Kidney epithelial cell (primary cell): Measurements from ENCODE around the gene SMC1A. TPM values are rescaled to one million over a fixed set of nuclear protein-coding genes. Genes with fewer than 3 reads are reported as not detected.
A peak's percentile ranks its signal among the peaks of the same experiment; 100 is the strongest.
"Not testable (repeated sequence)": the region's sequence is repeated elsewhere in the genome, so short reads cannot be mapped to it uniquely, and the experiment has no call there.

Source experiments
- DNase-seq: peaks from one replicate; pipeline ENCODE4 v3.0.0-alpha.2; 2010; ENCODE audit warnings: low read depth
- H3K27me3 ChIP-seq: 2 replicates; pipeline ENCODE4 v1.6.0; 2011; ENCODE audit warnings: low read length; ENCODE audit not compliant: control insufficient read depth, insufficient read depth
- H3K36me3 ChIP-seq: 2 replicates; pipeline ENCODE4 v1.5.1; 2011; ENCODE audit warnings: low read length; ENCODE audit not compliant: control insufficient read depth, insufficient read depth
- H3K4me3 ChIP-seq: 2 replicates; pipeline ENCODE4 v1.5.1; 2011; ENCODE audit warnings: low read depth, mild to moderate bottlenecking, control low read depth, low read length
- total RNA-seq: library from RNA; depleted of rRNA; stranded (reverse); fragments of >200 nt; gene quantifications from 2 replicates; pipeline ENCODE4 v1.2.3, GENCODE V29; 2015
- TF ChIP-seq, protein P1 (sequence below): IDR thresholded peaks from 2 replicates; pipeline ENCODE4 v1.5.1; 2011; ENCODE audit warnings: mild to moderate bottlenecking, moderate library complexity, low read length, control low read depth, inconsistent platforms; ENCODE audit not compliant: insufficient read depth, poor library complexity, severe bottlenecking

The SMC1A gene
- total RNA-seq, 1 donor from 2014 or later: 18.8 TPM

DNA sequence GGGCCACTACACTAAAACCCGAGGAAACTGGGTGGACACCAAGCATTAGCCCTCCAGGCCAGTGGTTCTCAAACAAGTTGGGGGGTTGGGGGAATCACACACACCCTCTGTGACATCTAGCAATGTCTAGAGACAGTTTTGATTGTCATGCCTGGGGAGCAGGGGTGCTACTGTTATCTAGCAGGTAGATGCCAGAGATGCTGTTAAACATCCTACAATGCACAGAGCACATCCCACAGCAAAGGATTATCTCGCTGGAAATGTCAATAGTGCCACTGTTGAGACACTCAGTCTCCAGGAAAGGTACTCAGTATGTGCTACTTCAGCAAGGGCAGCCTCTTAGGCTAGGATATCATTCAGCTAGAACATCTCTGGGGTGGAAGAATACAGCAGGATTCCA, 1.3 kb downstream of the SMC1A start:
- Histone ChIP-seq H3K36me3 (no peaks in the 10 kb centered on the region), H3K27me3 (no peaks in the 10 kb centered on the region), H3K4me3 (peak overlapping the region; percentile 96)
- TF ChIP-seq, protein P1, sequence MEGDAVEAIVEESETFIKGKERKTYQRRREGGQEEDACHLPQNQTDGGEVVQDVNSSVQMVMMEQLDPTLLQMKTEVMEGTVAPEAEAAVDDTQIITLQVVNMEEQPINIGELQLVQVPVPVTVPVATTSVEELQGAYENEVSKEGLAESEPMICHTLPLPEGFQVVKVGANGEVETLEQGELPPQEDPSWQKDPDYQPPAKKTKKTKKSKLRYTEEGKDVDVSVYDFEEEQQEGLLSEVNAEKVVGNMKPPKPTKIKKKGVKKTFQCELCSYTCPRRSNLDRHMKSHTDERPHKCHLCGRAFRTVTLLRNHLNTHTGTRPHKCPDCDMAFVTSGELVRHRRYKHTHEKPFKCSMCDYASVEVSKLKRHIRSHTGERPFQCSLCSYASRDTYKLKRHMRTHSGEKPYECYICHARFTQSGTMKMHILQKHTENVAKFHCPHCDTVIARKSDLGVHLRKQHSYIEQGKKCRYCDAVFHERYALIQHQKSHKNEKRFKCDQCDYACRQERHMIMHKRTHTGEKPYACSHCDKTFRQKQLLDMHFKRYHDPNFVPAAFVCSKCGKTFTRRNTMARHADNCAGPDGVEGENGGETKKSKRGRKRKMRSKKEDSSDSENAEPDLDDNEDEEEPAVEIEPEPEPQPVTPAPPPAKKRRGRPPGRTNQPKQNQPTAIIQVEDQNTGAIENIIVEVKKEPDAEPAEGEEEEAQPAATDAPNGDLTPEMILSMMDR: no peak
- DNase-seq: no peak

DNA sequence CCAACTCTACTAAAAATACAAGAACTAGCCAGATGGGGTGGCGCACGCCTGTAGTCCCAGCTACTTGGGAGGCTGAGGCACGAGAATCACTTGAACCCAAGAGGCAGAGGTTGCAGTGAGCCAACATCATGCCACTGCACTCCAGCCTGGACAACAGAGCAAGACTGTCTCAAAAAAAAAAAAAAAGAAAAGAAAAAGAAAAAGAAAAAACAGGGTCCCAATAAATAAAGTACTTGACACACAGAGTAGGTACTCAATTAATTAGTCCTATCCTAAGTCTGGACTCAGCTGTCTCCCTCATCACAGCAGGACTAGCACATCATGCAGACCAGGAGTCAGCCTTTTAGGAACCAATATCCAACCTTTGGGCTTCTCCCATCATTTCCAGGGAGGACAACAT, 2.1 kb downstream of the SMC1A start:
- H3K36me3 ChIP-seq, H3K4me3 ChIP-seq: not testable (repeated sequence)

DNA sequence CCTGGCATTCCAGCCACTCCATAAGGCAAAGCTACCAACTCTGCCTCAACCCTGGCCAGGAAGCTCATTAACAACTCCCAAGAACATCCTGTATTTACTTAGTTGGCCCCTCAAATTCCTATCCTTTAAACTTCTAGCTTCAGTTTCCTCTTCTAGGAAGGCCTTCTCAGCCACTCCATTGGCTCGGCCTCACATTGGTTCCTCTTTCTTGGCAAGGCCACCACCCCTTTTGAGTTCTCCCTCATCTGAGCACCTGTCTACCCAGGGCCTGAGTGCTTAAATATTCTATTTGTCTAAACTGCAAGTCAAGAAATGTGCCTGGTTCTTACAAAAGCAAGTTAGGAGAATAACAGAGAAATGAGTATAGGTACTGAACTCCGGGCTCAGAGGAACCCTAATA, 10.0 kb downstream of the SMC1A start:
- Histone ChIP-seq H3K36me3 (peaks cover 2% of the 10 kb centered on the region), H3K27me3 (no peaks in the 10 kb centered on the region), H3K4me3 (no peak overlapping the region)
- no peak for DNase-seq
- TF ChIP-seq, protein P1: no peak

More for the DNA sequence above, 2.1 kb downstream of the SMC1A start:
- H3K27me3 ChIP-seq, DNase-seq: not testable (repeated sequence)

DNA sequence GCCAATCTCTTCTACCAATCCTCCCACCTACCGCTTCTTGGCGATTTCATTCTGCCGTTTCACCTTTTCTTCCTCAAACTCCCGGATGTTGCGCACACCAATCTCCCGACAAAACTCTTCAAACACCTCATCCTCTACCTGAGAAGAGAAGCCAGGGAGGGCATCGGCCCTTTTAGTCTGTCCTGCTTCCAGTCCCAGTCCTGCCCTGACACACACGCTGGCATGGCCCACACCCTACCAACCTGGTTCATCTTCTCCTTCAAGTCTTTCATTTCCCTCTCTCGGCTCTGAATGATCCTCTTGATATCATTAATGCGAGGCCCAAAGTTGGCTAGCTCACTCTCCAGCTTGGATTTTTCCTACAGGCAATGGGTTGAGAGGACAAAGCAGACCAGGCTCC, 18.9 kb downstream of the SMC1A start:
- TF ChIP-seq, protein P1: no peak
- H3K36me3 ChIP-seq: no peaks in the 10 kb centered on the region
- no peak for DNase-seq
- no peaks in the 10 kb centered on the region for H3K27me3 ChIP-seq
- no peak overlapping the region for H3K4me3 ChIP-seq

DNA sequence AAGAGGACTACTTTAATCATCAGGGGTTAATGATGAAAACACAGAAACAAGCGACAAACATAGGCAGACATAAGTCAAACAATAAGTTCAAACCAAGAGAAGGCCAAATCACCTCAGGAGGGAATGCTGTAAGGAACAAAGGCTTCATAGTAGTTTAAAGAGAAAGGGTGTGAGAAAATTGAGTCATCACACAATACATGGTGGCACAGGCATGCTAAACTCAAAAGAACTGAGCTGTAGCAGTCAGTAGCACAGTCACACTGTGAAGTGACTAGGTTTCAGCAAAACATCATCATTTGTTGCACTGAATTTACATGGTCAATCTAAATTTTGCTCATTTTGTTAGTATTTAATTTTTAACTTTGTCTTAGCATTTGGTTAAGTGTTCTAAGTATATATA, 24.2 kb downstream of the SMC1A start:
- no peak for DNase-seq
- Histone ChIP-seq H3K36me3 (no peaks in the 10 kb centered on the region), H3K27me3 (no peaks in the 10 kb centered on the region), H3K4me3 (no peak overlapping the region)
- TF ChIP-seq, protein P1: no peak

DNA sequence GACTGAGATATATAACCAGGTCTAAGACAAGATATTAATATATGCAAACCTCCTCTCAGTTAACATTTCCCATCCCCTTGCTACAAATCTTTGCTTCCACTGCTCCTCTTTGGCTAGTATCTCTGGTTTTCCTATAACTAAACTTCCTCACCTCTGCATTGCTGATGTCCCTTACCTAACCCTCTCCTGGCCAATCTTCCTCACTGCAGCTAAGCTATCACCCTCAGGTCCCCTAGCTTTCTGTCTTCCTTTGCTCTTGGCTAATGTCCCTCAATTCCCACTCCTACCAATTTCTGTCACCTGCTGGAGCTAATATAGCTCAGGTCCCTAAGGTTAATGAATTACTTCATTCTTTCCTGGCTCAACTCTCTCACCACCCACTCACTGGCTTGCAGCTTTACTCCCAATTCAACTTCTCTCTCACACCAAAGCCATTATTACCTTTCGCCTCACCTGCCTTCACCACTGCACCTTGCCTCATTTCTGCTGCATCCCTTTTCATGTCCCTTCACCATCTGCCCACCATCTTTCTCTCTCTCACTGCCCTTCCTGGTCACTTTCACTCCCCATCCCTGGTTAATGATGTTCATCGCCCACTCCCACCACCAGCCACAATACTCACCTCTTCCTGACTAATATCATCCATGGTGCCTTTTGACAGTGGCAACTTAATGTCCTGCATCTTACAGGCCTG, 26.7 kb downstream of the SMC1A start:
- TF ChIP-seq, protein P1: no peak
- DNase-seq: no peak
- Histone ChIP-seq H3K36me3 (no peaks in the 10 kb centered on the region), H3K27me3 (no peaks in the 10 kb centered on the region), H3K4me3 (no peak overlapping the region)
